K562 (cell line): Measurements from ENCODE around the gene CCDC33. TPM values are rescaled to one million over a fixed set of nuclear protein-coding genes. Genes with fewer than 3 reads are reported as not detected.

Experiments
- CTBP1 ChIP-seq: fragments of 450-650 bp; IDR thresholded peaks from 2 replicates; pipeline ENCODE4 v1.6.1; 2016; ENCODE audit warnings: borderline replicate concordance
- HCFC1 ChIP-seq: IDR thresholded peaks from 2 replicates; pipeline ENCODE4 v1.6.1; 2012; ENCODE audit warnings: low read depth, low read length, improper control_type of control experiment
- IRF2 ChIP-seq: sonication (generic); formaldehyde crosslinking; IDR thresholded peaks from 2 replicates; pipeline ENCODE4 v1.8.1; 2022; ENCODE audit warnings: mild to moderate bottlenecking, missing genetic modification reagents
- KAT2B ChIP-seq: IDR thresholded peaks from one replicate; pipeline ENCODE4 v1.6.1; 2012; ENCODE audit warnings: low read depth, mild to moderate bottlenecking, control low read depth, inconsistent platforms, low read length, moderate library complexity
- POLR3A ChIP-seq: IDR thresholded peaks from 2 replicates; pipeline ENCODE4 v1.6.1; 2011; ENCODE audit warnings: borderline replicate concordance, mild to moderate bottlenecking, moderate library complexity; ENCODE audit not compliant: insufficient read length, insufficient read depth; ENCODE audit errors: extremely low read depth
- ZBTB7A ChIP-seq: IDR thresholded peaks from 2 replicates; pipeline ENCODE4 v1.6.1; 2011; ENCODE audit warnings: low read depth, mild to moderate bottlenecking, low read length, moderate library complexity, borderline replicate concordance; ENCODE audit not compliant: control insufficient read depth
- polyA plus RNA-seq, 8 experiments: library from polyadenylated mRNA; depleted of rRNA in 4 of 8; stranded (reverse) in 5 of 8; unstranded in 3 of 8; fragments of >200 nt; fragmentation: Nextera tagmentation in 2 of 8; fragmentation: Illumina TruSeq in 1 of 8; extraction: Ambion mirVana in 2 of 8; extraction: Trizol in 1 of 8; gene quantifications; 2 replicates each; pipeline versions ENCODE4 v1.2.1 to v1.2.3, GENCODE V29; 2011 to 2014; ENCODE audit warnings: inconsistent platforms in 1 of 8, missing spikeins in 1 of 8
- total RNA-seq, 7 experiments: library from RNA; depleted of rRNA in 6 of 7; stranded (reverse); fragments of >200 nt in 6 of 7; fragmentation: Illumina TruSeq in 2 of 7; extraction: Trizol in 2 of 7; gene quantifications; 2 replicates each; pipeline versions ENCODE4 v1.2.1 to v1.2.3, GENCODE V29; 2011 to 2021; ENCODE audit warnings: low replicate concordance in 1 of 7
- TF ChIP-seq, protein P1 (sequence below): fragments of 200-600 bp; sonication (generic); IDR thresholded peaks from one replicate; pipeline ENCODE4 v1.6.1; 2012; ENCODE audit warnings: mild to moderate bottlenecking, low read depth, low read length, inconsistent platforms
- TF ChIP-seq, protein P2 (sequence below): fragments of 250-450 bp; sonication (Bioruptor Pico); IDR thresholded peaks from 2 replicates; pipeline ENCODE4 v1.4.0; 2020; ENCODE audit warnings: mild to moderate bottlenecking, moderate library complexity, borderline replicate concordance
- TF ChIP-seq, protein P3 (sequence below): fragments of 450-650 bp; IDR thresholded peaks from 2 replicates; pipeline ENCODE4 v1.6.1; 2016; ENCODE audit warnings: borderline replicate concordance

CCDC33 gene
- total and polyA plus RNA-seq, 9 of the 15 experiments (the other 6 are each of a cell fraction or from before 2014, with no cell fraction given) = 0.08 to 1.1 (median 0.15) TPM; not detected in 4

DNA sequence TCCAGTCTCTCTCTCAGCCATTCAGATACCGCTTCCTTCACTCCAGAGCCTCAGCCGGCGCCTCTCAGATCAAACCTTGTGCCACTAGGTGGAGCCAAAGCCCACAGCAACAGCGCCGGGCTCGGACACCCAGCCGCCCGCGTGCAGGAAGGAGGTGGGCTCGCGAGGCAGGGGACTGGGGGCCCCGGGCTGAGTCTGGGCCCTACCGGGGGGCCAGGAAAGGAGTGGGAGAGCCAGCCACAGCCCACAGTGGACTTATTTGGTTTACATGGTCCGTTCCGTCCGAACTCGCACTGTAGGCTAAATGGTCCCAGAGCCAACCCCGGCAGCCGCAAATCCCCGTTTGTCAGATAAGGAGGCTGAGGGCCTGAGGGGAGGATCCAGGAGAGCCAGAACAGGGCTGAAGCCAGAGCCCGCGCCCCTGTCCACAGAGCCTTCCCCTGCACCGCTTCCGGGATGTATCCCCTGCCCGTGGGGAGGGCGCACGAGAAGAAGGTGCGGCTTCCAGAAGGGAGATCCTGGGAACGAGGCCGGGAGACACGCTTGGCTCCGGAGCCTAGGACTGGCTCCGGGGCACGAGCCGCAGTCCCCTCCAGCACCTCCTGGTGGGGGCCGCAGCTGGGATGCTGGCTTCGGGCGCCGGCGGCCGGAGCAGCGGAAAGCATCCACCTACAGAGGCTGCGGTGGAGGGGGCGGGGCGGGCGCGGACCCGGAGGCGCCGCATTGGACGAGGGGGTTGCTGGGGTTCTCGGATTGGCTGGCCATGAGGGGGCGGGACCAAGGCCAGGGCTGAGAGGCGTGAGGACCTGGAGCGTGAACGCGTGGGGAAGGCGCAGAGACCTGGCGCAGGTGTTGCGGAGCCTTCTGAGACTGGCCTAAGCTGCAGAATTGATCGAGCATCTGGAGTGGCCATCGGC lies 137.9 kb downstream of the CCDC33 start (continued):
- TF ChIP-seq, protein P1, sequence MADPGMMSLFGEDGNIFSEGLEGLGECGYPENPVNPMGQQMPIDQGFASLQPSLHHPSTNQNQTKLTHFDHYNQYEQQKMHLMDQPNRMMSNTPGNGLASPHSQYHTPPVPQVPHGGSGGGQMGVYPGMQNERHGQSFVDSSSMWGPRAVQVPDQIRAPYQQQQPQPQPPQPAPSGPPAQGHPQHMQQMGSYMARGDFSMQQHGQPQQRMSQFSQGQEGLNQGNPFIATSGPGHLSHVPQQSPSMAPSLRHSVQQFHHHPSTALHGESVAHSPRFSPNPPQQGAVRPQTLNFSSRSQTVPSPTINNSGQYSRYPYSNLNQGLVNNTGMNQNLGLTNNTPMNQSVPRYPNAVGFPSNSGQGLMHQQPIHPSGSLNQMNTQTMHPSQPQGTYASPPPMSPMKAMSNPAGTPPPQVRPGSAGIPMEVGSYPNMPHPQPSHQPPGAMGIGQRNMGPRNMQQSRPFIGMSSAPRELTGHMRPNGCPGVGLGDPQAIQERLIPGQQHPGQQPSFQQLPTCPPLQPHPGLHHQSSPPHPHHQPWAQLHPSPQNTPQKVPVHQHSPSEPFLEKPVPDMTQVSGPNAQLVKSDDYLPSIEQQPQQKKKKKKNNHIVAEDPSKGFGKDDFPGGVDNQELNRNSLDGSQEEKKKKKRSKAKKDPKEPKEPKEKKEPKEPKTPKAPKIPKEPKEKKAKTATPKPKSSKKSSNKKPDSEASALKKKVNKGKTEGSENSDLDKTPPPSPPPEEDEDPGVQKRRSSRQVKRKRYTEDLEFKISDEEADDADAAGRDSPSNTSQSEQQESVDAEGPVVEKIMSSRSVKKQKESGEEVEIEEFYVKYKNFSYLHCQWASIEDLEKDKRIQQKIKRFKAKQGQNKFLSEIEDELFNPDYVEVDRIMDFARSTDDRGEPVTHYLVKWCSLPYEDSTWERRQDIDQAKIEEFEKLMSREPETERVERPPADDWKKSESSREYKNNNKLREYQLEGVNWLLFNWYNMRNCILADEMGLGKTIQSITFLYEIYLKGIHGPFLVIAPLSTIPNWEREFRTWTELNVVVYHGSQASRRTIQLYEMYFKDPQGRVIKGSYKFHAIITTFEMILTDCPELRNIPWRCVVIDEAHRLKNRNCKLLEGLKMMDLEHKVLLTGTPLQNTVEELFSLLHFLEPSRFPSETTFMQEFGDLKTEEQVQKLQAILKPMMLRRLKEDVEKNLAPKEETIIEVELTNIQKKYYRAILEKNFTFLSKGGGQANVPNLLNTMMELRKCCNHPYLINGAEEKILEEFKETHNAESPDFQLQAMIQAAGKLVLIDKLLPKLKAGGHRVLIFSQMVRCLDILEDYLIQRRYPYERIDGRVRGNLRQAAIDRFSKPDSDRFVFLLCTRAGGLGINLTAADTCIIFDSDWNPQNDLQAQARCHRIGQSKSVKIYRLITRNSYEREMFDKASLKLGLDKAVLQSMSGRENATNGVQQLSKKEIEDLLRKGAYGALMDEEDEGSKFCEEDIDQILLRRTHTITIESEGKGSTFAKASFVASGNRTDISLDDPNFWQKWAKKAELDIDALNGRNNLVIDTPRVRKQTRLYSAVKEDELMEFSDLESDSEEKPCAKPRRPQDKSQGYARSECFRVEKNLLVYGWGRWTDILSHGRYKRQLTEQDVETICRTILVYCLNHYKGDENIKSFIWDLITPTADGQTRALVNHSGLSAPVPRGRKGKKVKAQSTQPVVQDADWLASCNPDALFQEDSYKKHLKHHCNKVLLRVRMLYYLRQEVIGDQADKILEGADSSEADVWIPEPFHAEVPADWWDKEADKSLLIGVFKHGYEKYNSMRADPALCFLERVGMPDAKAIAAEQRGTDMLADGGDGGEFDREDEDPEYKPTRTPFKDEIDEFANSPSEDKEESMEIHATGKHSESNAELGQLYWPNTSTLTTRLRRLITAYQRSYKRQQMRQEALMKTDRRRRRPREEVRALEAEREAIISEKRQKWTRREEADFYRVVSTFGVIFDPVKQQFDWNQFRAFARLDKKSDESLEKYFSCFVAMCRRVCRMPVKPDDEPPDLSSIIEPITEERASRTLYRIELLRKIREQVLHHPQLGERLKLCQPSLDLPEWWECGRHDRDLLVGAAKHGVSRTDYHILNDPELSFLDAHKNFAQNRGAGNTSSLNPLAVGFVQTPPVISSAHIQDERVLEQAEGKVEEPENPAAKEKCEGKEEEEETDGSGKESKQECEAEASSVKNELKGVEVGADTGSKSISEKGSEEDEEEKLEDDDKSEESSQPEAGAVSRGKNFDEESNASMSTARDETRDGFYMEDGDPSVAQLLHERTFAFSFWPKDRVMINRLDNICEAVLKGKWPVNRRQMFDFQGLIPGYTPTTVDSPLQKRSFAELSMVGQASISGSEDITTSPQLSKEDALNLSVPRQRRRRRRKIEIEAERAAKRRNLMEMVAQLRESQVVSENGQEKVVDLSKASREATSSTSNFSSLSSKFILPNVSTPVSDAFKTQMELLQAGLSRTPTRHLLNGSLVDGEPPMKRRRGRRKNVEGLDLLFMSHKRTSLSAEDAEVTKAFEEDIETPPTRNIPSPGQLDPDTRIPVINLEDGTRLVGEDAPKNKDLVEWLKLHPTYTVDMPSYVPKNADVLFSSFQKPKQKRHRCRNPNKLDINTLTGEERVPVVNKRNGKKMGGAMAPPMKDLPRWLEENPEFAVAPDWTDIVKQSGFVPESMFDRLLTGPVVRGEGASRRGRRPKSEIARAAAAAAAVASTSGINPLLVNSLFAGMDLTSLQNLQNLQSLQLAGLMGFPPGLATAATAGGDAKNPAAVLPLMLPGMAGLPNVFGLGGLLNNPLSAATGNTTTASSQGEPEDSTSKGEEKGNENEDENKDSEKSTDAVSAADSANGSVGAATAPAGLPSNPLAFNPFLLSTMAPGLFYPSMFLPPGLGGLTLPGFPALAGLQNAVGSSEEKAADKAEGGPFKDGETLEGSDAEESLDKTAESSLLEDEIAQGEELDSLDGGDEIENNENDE = no peak
- TF ChIP-seq IRF2 (no peak), CTBP1 (peak; percentile 63; the same call in 1 of the 2 replicates), POLR3A (no peak), HCFC1 (0 out of 2 replicates have a peak, but pooled peaks have one; percentile 29), ZBTB7A (peak; percentile 77), KAT2B (no peak)
- TF ChIP-seq, protein P2, sequence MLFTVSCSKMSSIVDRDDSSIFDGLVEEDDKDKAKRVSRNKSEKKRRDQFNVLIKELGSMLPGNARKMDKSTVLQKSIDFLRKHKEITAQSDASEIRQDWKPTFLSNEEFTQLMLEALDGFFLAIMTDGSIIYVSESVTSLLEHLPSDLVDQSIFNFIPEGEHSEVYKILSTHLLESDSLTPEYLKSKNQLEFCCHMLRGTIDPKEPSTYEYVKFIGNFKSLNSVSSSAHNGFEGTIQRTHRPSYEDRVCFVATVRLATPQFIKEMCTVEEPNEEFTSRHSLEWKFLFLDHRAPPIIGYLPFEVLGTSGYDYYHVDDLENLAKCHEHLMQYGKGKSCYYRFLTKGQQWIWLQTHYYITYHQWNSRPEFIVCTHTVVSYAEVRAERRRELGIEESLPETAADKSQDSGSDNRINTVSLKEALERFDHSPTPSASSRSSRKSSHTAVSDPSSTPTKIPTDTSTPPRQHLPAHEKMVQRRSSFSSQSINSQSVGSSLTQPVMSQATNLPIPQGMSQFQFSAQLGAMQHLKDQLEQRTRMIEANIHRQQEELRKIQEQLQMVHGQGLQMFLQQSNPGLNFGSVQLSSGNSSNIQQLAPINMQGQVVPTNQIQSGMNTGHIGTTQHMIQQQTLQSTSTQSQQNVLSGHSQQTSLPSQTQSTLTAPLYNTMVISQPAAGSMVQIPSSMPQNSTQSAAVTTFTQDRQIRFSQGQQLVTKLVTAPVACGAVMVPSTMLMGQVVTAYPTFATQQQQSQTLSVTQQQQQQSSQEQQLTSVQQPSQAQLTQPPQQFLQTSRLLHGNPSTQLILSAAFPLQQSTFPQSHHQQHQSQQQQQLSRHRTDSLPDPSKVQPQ (CRISPR knock-in tag) = no peak
- TF ChIP-seq, protein P3, sequence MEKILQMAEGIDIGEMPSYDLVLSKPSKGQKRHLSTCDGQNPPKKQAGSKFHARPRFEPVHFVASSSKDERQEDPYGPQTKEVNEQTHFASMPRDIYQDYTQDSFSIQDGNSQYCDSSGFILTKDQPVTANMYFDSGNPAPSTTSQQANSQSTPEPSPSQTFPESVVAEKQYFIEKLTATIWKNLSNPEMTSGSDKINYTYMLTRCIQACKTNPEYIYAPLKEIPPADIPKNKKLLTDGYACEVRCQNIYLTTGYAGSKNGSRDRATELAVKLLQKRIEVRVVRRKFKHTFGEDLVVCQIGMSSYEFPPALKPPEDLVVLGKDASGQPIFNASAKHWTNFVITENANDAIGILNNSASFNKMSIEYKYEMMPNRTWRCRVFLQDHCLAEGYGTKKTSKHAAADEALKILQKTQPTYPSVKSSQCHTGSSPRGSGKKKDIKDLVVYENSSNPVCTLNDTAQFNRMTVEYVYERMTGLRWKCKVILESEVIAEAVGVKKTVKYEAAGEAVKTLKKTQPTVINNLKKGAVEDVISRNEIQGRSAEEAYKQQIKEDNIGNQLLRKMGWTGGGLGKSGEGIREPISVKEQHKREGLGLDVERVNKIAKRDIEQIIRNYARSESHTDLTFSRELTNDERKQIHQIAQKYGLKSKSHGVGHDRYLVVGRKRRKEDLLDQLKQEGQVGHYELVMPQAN = no peak; the same call in 1 of the 2 replicates
